Breast epithelium (tissue), 3 donors: Measurements from ENCODE around the gene AP3S2.

ENCODE experiments used
- CTCF ChIP-seq, 3 donors: fragments of 450-650 bp; IDR thresholded peaks; one replicate each; pipeline ENCODE4 v1.5.1; 2016 to 2017; ENCODE audit warnings: antibody characterized with exemption in 3 of 3, mild to moderate bottlenecking in 3 of 3, moderate library complexity in 3 of 3
- POLR2AphosphoS5 ChIP-seq, 3 donors: sonication (generic); formaldehyde crosslinking; IDR thresholded peaks; one replicate each; pipeline ENCODE4 v1.6.1; 2017; ENCODE audit warnings: antibody characterized with exemption in 3 of 3

DNA sequence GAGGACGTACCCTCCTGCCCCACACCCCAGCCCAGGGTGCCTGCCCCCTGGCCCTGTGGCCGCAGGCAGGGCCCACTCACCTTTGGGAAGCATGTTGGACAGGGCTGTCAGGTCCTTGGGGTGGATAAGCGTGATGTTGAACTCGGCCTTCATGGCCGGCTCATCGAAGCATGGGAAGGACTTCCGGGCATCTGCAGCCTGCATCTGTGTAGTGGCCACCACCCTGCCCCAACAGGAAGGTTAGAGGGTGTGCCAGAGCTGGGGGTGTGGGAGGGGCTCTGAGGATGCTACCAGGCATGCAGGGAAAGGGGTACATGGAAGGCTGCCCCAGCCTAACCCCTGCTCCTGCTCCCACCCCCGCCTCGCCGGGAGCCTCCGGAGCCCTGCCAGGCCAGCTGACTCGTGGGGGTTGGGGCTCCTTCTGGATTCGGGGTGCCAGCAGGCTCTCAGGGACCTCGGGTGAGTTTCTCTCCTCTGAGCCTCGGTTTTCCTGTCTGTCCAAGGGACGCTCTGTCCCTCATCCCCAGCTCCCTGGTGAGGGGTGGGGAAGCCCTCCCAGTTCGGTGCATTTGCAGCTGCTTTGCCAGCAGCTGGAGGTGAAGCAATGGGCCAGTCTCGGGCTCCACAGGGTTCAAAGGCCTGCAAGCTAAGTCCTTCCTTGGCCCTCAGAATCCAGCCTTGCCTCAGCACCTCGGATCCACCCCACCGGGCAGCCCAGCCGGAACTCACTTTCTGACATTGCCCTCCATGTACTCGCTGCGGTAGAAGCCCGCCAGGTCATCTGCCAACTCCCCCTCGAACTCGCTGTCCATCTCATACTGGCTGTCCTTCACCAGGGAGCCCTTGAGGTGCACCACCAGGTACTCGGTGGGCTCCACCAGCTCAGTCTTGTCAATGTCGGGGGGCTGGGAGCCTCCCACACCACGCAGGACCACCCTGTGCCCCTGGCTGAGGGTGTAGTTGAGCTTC is 88.3 kb downstream of the AP3S2 start:
- TF ChIP-seq CTCF (IDR thresholded peaks at IDR 0.05) = no peak
- TF ChIP-seq POLR2AphosphoS5 (IDR thresholded peaks at IDR 0.05) = no peak
